GM19372 (cell line): Measurements from ENCODE around the gene SCP2.

ENCODE experiments used
- ATAC-seq: cut with Tn5 transposase; IDR thresholded peaks from one replicate; pipeline ENCODE4 v1.9.1; 2021; ENCODE audit warnings: mild to moderate bottlenecking, low read depth, moderate library complexity; ENCODE audit not compliant: unreplicated experiment

SCP2 gene

DNA sequence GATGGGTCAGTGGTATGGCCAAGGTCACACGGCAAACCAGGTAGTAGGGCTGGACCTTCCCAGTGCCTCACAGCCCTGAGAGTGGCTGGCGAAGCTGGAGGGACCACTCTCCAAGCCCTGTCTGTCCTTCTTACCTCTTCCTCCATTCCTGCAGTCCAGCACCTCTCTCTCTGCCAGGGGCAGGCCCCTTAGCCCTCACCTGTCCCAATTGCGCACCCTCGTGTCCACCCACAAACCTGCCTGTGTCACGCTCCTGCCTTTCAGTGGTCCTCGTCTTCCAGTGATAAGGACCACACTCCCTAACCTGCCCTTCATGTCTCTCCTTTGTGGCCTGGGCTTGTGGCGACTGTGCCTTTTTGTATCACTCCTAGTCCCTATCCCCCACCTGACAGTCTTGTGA lies 138.3 kb downstream of the SCP2 start:
- ATAC-seq, result no peak

DNA sequence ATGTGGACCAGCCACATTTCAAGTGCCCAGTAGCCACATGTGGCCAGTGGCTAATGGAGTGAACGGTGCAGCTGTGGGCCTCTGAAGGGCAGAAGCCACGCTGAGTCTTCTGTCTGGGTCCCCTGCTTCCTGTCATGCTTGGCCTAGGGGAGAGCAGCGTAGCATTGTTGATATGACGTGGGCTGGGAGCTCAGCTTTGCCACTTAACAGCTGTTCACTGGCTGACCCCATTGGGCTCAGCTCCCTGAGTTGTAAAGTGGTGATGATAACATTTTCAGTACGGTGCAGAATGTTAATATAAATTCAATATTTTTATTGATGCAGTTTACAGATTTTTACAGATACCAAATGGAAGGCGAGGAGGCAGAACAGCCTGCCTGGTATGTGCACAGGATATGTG lies 139.4 kb downstream of the SCP2 start:
- ATAC-seq, result no peak

DNA sequence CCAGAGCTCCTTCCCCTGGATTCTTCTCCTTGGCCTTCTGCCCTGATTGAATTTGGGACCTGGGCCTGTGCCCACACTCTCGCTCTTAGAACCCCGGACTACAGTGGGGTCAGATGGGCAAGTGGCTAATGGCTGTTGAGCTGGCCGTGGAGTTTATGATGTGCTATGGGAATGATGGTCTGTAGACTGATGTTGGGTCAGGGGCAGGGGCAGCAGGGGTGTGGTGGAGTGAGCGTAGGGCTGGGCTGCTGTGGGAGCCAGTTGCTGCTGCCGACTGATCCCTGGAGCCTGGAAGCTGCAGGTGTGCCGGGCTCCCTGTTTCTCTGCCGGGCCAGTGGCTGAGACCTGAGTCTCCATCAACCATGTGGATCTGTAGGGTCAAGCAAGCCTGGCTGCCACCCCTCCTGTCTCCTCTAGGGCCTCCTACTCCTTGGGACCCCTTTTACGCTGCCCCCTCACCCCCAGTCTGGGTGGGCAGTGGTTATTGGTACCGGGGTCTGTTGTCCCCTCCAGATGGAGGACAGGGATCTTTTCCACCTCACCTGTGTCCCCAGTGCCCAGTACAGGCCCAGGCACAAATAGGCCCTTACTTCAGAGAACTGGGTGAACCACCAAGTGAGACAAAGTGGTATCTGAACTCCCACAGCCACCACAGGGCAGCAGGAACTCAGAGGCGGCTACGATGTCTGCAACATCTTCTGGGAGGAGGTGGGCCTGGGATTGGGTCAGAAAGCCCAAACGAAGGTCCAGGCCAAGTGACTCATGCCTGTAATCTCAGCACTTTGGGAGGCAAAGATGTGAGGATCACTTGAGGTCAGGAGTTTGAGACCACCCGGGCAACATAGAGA lies 140.0 kb downstream of the SCP2 start:
- ATAC-seq, result no peak

DNA sequence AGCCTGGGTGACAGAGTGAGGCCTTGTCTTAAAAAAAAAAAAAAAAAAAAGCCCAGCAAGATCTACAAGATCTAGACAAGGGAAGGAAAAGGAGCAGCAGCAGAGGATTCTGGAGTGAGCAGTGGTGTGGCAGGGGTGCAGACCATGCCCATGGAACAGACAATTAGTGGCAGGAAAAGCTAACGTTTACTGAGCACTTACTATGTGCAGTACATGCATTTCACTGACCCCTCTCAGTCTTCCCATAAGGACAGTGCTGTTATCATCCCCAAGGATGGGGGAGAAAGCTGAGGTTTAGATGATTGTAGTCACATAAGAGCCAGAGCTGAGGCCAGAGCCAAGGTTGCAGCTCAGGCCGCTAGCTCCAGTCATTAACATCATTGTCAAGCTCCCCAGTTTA lies 140.8 kb downstream of the SCP2 start:
- ATAC-seq, result no peak

DNA sequence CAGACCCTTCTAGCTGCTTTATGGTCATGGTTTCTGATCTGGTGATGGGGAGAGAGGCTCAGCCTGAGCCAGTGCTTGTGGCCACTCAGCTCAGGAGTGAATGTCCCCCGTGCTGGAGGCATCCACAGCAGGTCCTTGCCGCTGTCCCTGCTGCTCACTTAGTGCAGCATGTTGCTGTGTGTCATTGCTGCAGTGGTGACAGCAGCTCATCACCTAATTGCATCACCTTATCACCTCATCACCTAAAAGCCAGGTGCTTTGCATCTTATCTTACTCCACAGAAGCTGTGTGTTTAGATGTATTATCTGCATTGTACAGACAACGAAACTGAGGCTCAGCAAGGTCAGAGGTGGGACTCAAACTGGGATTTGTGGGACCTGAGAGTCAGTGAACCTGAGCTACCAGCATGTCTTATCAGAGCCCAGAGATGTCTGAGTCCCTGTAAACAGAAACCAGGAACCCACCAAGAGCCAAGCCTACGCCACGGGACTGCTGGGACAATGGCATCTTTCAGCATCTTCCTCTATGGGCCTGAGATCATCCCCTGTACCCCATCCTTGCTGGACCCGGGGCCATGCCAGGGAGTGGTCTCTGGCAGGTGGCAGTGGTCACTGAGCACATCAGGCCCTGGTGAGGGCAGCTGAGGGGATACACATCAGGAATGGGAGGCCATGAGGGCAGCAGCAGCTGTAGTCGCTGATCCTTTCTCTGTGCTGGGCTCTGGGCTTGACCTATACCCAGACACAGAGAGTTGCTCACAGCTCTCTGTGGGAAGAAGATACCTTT lies 141.4 kb downstream of the SCP2 start:
- ATAC-seq, result no peak

DNA sequence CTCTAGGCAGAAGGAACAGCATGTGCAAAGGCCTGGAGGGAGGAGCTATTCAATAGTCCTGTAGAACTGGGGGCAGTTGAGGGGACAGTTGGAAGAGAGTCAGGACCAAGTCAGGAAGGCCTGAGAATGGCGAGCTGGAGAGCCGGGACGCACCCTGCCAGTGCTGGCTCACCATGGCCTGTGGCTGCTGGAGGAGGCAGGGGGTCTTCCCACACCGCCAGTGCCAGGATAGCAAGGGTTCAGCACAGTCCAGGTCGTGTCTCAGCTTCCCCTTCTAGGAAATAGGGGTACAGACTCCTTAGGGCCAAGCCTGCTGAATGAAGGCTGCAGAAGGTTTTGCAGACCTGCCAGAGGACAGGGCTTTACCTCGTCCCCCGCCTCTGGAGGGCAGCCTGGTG lies 142.2 kb downstream of the SCP2 start:
- ATAC-seq, result no peak

DNA sequence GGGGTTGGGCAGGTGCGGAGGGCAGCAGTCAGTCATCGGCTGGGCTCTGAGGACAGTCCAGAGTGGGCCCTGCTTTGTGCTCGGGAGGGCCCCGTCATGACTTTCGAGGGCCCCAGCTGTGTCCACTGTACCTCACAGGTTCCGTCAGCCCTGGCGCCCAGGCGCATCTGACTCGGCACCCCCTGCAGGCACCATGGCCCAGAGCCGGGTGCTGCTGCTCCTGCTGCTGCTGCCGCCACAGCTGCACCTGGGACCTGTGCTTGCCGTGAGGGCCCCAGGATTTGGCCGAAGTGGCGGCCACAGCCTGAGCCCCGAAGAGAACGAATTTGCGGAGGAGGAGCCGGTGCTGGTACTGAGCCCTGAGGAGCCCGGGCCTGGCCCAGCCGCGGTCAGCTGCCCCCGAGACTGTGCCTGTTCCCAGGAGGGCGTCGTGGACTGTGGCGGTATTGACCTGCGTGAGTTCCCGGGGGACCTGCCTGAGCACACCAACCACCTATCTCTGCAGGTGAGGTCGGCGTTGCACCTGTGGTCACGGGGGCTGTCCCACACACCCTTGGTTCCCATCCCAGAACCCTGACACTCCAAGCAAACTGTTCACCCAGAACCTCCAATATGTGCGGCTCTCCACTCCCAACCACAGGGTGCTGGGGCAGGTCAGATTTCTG lies 142.7 kb downstream of the SCP2 start:
- no peak for ATAC-seq

DNA sequence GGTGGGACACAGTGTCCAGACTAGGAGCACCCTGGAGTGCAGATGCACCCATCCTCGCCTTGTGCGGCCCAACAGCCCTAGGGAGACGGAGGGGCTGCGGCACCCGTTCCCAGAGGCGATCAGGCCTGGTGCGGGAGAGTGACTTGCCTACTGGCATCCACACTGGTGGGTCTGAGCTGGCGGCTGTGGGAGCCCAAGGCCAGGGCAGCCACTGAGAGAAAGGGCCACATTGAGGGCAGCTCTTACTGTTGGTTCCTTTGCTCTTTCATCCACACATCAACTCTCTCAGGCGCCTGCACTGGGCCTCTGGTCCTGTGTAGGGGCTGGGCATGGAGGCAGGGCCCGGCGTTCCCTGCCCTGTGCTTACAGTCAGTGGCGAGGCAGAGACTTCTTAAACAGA lies 143.5 kb downstream of the SCP2 start:
- ATAC-seq, result no peak

DNA sequence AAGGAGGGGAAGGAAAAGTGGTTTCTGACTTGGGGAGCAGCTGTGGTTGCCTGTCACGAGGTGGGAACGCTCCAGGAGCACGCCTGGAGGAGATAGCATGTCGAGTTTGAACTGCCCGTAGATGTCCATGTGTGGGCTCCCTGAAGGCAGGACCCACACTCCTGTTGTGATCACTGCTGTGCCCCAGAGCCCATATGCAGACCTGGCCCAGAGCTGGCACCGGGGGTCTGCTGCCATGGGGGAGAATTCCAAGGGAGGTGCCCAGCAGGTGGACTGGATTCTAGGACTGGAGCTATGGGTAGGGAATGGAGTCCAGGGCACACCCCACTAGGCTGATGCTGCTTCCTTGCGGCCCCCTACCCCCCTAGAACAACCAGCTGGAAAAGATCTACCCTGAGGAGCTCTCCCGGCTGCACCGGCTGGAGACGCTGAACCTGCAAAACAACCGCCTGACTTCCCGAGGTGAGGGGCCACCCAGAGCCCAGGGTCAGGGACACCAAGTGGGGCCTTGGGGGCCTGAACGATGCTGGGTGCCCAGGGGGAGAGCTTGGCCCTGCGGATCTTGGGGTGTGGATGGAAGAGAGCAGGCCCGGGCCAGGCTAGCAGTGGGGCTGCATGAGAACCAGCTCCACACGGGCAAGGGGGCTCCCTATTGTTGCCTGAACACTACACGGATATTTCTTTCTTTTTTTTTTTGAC lies 144.2 kb downstream of the SCP2 start:
- no peak for ATAC-seq

DNA sequence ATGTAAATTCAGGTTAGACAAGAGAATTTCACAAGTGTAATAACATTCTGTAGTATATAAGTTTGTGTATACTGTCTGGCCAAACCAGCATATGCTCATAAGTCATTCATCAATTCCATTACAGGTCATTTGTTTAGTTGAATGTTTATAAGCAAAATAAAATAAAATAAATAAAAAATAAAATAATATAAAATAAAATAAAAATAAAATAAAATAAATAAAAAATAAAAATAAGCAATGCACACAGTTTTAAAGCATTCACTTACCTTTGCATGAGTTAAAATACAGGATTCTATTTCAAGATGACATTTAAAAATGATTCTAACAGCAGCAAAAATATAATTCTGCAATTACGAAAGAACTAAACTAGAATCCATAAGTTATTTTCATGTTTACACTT lies 144.8 kb downstream of the SCP2 start:
- ATAC-seq, result no peak

DNA sequence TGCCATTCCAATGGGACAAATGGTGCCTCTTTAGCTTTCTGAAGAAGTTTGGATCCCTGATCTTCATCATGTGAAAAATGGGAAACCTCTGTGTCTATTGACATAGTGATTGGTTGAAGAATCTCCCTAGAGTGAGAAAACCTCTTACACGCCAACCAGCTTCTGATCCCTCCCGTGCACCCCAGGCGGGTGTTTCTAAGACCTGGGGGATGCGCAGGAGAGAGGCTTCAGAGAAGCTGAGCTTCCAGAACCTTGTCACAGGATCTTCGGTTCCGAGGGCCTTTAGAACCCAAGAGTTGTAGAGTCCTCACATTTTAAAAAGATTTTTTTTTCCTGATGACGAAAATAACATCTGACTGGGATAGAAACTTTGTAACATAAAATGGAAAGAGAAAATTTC lies 146.2 kb downstream of the SCP2 start:
- ATAC-seq, result no peak

DNA sequence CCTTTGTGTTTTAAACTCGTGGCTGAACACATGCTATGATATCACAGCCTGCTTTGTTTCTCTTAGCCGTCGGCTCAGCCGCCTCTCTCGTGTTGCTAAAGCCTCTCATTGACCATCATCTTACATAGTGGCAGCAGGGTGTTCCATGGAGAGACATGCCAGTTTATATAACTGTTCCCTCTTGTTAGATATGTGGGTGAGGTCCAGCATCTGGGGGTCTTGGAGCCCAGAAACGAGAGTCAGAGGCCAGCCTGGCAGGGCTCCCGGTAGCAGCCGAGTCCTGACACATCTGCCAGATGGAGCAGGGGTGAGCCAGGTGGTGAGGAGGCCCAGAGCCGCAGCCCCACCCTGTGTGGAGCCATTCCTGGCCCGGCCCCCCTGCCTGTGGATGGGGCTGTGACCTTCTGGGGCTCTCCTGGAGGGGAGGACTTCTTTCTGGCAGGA lies 146.8 kb downstream of the SCP2 start:
- ATAC-seq, result no peak

DNA sequence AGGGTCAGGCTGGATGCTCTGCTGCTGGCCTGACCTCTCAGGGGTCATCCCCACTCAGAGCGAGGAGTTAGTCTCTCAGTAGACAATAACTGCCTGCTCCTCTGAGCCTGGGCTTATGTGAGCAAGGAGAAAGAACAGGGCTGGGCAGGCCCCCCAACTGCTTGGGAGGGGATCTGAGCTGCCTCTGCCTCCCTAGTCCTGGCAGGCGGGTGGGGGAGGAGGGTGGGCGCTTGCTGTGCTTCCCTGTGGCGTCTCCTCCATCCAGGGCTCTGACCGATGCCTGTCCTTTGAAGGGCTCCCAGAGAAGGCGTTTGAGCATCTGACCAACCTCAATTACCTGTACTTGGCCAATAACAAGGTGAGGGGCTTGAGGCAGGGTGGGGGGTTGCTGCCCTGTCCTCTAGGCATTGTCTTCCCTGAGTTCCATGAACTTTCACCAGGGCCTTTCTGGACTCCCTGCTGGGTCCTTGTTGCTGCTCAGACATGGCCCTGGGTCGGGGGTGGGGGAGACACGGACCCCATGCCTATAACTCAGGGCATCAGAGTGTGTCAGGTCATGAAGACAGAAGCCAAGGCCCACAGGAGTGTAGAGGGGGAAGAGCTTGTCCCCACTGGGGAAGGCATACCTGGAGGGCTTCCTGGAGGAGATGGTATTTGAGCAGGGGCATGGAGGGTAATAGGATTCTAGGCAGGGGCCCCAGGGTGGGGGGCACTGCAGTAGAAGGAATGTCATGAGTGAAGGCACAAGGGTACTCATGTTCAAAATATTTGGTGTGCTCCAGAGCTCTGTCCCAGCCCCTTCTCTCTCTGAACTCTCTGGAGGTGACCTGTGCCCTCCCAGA lies 147.5 kb downstream of the SCP2 start:
- no peak for ATAC-seq

DNA sequence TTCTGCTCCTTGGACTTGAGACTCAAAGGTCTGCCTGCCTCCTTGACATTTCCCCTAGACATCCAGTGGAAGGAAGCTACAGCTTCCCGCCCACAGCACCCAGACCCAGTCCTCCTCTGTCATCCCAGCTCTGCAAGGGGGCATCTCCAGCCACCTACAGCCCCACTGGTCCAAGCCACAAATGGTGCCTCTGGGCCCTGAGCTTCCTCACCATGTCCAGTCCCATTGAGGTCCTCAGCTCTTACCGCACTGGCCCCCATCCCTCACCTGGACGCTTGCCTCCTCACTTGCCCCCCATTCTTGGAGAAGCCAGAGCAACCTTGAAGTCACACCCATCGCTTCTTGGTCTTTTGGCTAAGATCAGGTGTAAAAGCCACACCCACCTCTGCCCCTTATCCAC lies 148.1 kb downstream of the SCP2 start:
- no peak for ATAC-seq

DNA sequence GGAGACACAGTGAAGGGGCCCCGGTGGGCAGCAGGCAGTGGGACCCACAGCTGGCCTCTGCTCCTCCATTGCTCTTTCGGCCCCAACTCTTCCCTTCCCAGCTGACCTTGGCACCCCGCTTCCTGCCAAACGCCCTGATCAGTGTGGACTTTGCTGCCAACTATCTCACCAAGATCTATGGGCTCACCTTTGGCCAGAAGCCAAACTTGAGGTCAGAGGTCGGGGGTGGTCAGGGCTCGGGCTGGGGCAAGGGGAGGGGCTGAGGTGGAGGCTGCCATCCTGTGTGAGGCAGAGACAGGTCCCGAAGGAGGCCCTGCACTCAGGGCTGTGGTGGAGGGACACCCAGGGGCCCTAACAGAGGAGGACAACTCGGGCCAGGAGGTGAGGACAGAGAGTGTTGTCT lies 148.7 kb downstream of the SCP2 start:
- ATAC-seq, result no peak

DNA sequence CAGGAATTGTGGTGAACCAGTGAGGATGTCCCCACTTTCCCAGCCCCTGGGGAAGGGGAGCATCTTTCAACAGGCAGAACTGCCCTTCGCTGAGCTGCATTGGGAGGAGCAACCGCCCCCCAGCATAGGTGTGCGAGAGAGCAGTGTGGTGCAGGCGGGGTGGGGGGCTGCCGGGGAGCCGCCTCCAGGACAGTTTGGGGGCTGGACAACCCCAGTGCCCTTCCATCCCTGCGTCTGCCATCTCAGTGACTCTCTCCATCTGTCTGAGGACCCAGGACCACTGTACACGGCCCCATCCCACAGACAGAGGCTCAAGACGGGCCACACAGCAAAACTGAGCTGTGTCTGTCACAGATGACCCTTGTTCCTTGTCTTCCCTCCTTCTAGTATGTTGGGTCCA lies 149.1 kb downstream of the SCP2 start:
- no peak for ATAC-seq

DNA sequence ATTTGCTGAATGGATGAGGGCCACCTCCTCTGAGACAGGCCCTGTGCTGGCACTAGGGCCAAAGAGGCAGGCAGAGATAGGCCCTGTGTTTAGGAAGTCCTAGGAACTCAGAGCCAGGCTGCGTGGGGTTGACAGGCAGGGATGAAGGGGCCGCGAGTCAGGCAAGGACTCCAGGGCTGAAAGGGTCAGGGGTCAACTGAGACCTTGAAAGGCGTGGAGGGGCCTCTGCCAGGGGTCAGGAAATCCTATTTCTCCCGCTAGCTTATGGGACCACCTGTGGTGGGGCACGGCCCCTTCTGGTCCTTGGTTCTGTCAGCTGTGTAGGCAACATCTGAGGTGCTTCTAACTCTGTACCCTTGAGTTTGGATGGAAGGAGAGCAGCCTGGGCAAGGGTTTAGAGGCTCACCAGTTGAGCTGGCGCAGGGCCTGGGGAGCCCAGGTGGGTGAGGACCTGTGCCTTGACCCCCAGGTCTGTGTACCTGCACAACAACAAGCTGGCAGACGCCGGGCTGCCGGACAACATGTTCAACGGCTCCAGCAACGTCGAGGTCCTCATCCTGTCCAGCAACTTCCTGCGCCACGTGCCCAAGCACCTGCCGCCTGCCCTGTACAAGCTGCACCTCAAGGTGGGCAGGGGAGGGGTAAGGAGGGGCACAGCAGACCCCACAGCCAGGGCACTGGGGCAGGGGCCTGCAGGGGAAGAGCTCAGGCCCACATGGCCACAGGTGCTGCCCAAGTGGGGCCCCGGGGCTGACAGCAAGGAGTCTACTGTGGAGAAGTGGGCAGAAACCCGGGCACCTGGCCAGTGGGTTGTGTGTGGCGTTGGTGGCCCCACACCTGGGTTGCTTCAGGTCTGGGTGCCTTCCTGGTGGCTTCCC lies 149.9 kb downstream of the SCP2 start:
- ATAC-seq, result no peak

DNA sequence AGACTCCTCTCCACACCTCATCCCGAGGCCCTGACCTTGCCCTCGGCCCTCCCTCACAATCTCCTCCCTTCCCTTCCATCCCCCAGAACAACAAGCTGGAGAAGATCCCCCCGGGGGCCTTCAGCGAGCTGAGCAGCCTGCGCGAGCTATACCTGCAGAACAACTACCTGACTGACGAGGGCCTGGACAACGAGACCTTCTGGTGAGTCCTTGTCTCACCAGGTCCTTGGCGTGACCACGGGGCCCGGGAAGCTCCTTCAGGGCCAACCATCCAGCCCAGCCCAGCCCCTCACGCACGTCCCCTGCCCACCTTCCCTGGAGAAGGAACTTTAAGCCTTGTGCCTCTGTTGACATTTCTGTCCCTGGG lies 150.5 kb downstream of the SCP2 start:
- no peak for ATAC-seq
